GM19099 (cell line): ENCODE measurements around the gene CCL23.

Experiments
- POLR2A ChIP-seq: IDR thresholded peaks from 3 replicates; pipeline ENCODE4 v1.6.1; 2011; ENCODE audit warnings: low read depth; ENCODE audit not compliant: insufficient read length; ENCODE audit errors: extremely low read depth

Gene CCL23, protein sequence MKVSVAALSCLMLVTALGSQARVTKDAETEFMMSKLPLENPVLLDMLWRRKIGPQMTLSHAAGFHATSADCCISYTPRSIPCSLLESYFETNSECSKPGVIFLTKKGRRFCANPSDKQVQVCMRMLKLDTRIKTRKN

DNA sequence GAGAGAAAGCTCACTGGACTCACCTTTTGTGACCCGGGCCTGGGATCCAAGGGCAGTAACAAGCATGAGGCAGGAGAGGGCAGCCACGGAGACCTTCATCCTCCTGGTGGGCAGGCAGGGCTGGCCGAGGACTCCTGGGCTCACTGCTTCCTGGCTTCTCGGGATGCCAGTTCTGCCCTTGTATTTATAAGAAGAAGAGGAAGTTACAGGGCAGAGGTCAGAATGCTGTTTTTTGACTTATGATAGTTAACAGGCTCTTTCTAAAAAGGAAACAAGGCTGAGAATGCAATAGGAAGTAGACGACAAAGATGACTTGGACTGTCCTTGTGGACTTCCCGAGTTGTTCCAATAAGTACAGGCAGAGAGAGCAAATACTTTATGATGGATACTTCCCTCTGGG, at the start of gene CCL23:
TSS of gene CCL23 (minus strand) at position 174 of the 400 bp plus-strand sequence. CDS start at position 99, 75 bp downstream.
- TF ChIP-seq POLR2A, result no peak

DNA sequence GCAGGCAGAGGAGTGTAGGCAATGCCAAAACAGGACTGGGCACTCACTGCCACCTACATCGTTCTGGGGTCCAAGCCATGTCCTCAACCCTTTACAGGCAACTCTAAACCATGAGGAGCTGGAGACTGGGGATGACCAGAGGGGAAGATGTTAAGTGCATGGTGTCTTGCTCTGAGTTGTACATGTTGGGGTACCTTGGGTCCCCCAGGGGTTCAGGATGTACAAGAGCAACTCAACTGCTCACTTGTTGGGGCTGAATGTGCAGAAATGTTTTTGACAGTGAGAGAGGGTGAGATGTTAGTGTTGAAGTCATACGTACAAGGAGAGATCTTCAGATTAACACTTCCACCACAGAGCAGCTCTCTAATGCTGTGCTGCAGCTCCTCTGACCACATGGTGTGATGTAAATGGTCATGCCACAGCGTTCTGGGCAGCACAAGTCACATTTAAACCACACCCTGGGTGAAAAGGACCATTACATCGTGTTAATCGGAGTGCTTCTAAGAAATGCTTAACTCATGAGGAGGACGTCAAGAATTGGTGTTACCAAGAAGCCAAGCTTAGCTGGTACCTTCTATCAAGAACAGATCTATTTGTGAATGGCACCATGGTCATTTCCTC, 48.7 kb upstream of the CCL23 start:
- no peak for TF ChIP-seq POLR2A

DNA sequence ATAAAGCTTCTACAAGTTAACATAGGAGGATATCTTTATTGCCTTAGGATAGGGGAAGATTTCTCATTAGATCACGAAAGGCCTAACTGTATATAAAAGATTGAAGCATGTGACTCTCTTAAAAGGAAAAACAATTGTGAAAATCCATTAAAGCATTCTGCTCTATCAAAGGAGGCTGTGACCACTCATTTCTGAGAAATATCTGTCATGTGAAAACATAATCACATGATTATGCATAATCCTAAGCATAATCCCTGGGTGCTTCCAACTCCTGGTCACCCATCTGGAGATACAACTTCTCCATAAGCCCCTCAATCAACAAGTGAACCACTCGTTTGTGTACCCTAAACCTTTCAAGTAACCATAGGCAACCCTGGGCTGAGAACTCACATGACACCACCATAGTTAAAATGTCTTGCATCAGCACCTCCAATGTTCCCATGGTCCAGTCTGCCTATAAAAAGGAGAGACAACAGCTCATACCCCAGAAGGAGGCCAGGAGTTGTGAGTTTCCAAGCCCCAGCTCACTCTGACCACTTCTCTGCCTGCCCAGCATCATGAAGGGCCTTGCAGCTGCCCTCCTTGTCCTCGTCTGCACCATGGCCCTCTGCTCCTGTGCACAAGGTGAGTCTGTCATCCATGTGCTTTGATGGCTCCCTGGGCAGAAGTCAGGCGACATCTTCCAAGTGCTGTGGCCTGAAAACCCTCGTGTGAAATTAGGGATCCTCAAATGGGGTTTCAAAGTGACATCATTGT, 46.2 kb upstream of the CCL23 start, which contains the start of gene CCL18:
TSS of gene CCL18 (plus strand) at position 487 of the 756 bp plus-strand sequence. CDS start at position 558, 71 bp downstream.
- no peak for TF ChIP-seq POLR2A

DNA sequence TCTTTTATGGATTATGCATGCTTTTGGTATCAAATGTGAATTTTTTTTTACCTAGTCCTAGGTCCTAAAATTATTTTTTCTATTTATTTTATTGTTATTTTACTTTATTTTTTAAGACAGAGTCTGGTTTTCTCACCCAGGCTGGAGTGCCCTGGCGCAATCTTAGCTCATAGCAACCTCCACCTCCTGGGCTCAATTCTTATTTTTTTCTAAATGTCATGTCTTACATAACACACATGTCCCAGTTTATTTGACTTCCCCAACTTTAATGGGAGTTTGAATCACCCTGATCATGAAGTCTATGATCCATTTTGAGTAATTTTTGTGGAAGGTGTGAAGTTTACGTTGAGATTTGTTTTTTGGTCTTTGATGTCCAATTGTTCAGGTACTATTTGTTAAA, 43.0 kb upstream of the CCL23 start:
- no peak for TF ChIP-seq POLR2A

DNA sequence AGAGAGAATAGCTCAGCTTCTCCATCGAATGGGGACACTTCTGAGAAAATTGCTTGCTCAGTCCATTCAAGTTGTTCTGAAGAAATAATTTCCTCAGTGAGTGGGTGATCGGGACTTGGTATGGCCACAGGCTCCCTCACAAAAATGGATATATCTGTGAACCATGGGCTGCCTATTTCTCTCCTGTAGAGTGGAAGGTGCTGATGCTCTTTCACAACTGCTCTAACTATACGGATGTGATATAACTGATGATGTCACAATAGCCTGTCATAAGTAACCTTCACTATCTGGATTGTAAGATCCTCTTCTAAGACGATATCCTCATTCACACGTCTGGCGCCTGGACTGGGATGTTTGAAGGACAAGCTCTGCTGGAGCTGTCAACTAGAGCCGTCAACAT, 41.6 kb upstream of the CCL23 start:
- TF ChIP-seq POLR2A, result no peak

DNA sequence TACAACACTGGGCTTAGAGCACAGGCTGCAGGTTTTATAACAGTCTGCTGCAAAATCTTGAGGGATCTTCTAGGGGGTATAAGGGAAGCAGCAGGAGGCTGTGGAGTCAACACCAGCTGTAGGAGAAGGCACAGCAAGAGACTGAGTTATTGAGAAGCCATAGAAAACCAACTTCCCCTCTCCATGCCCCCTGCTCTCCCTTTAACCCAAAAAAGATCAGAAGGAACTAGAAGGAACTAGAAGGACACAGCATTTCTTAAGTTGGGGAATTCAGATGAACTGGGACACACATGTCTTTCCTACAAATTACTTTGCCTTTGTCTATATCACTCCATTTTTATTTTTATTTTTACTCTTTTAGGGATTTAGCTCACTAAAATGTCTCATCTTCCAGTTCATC, 40.1 kb upstream of the CCL23 start:
- TF ChIP-seq POLR2A, result no peak

DNA sequence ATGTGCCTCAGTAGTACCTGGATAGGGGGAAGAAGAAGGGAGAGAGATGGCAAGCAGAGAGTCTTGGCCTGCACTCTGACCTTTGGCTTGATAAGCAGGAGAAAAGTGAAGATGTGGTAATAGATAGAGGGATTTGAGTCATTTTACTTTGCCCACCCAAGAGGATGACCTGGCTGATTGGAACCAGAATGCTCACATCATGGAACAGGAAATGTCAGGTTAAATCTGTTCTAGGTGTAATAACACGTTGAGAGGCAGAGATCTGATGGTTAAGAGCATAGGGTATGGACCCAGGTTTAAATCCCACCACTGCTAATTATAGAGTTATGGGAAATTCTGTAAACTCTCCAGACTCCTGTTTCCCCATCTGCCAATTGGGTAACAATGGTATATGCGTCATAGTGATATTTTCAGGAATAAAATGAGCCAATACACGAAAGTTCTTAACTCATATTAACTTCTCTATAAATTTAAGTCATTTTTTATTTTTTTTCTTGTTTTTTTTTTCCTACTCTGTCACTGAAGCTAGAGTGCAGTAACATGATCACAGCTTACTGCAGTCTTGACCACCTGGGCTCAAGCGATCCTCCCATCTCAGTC, 38.2 kb upstream of the CCL23 start:
- TF ChIP-seq POLR2A, result no peak

DNA sequence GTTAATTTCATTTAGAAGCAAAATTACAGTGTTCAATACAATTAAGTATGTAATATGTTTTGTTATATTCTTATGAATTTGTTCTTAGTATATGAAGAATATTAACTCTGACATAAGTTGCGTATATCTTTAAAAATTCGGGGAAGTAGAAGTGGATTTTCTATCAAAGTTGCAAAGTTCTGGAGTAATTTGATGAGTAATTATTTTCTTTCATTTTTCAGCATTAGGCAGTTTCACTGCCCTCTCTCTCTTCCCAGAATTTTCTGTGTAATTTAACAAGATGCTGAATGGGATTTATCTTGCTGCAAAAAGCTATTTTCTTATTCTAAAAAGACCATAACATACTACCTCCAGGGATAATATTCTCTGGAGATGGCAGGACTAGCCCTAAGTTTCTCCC, 37.4 kb upstream of the CCL23 start:
- TF ChIP-seq POLR2A, result no peak

DNA sequence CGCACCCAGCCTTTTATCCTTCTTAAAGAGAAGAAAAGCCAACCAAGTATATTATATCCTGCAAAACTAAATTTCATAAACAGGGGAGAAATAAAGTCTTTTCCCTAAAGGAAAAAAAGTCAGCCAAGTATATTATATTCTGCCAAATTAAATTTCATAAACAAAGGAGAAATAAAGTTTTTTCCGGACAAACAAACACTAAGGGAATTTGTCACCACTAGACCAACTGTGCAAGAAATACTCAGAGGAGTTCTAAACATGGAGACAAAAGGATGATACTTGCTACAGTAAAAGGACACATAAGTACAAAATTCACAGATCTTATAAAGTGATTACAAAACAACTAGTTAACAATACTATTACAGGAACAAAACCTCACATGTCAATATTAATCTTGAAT, 31.9 kb upstream of the CCL23 start:
- no peak for TF ChIP-seq POLR2A

DNA sequence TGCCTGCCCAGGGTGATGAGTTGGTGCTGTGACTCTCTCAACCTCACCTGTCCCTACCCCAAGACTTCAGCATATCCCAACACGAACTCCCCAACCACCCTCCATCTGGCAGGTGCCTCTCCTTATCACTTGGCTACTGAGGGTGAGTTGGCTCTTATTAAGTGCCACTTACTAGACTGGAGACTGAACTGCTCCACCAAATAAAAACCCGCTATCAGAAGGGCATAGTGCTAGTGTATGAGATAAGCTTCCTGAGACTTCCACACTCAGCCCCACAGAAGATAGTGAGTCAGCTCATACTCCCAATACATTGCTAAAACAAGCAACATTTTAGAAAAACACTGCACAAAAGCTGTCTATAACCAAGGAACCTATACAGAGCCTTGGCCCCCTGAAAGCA, 30.3 kb upstream of the CCL23 start:
- no peak for TF ChIP-seq POLR2A

DNA sequence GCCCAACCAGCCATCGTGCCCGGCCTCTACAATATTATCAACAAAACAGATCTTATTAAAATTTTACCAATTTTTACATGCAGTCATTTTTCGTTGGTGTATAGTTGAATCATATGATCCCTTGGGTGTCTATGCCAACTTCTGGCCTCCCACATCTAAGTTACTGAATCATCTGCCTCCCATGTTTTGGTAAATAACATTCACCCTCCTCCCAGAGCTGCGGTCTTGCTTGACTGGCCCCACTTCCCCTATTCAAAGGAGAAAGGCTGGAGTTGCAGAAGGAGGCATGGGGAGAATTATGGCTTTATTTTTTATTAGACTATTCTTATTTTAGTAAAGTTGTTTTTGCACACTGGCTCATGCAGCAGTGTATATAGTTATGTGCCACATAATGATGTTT, 18.5 kb upstream of the CCL23 start:
- TF ChIP-seq POLR2A, result no peak

DNA sequence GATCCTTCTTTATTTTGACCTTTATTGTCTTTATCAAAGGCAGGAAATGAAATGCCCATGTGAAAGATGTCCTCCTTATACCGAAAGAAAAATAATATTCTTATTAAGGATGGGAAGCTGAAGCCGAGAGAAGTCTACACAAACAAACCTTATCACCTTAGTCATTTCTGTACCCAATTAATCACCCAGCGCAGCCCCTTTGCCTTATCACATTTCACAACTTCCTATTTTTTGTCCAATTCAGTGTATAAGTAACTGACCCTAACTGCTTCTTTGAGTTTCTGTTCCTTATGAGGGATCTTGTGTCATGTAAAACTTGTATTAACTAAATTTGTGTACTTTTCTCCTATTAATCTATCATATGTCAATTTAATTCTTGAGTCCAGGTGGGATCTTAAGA, 16.4 kb upstream of the CCL23 start:
- no peak for TF ChIP-seq POLR2A

DNA sequence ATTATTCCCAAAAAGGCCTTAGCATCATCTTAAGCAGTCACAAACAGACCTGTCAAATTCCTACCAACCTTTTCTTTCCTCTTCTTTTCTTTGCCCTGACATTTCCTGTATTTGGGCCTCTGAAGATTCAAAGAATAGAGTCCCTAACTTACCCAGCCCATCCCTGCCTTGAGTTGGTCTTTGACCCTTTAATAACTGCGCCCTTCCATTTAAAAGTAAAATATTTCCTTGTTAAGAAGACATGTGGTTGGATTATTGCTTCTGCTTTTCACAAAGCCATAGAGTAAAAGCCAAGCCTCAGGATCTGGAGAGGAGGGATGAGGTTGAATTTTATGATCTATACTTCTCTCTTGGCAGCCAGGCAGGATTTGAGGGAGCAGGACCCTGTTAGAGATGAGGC, 13.2 kb upstream of the CCL23 start:
- TF ChIP-seq POLR2A, result no peak

DNA sequence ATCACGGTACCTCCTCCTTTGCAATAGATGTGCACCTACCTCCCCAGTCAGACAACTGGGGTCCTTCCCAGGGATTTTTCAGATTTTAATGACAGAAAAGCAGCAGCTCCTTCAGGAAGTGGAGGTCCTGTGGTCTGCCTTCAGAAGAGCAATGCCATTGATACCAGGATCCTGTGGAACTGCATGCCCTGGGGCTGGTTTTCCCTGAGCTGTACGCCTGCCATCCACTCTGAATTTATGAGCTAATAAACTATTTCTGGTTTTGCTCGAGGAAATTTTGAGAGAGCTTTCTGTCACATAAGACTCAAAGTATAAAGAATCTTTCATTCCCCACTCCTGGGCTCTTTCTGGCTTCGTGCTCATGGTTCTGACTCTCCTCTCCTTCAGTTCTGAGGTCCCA, 10.0 kb upstream of the CCL23 start:
- TF ChIP-seq POLR2A, result no peak

DNA sequence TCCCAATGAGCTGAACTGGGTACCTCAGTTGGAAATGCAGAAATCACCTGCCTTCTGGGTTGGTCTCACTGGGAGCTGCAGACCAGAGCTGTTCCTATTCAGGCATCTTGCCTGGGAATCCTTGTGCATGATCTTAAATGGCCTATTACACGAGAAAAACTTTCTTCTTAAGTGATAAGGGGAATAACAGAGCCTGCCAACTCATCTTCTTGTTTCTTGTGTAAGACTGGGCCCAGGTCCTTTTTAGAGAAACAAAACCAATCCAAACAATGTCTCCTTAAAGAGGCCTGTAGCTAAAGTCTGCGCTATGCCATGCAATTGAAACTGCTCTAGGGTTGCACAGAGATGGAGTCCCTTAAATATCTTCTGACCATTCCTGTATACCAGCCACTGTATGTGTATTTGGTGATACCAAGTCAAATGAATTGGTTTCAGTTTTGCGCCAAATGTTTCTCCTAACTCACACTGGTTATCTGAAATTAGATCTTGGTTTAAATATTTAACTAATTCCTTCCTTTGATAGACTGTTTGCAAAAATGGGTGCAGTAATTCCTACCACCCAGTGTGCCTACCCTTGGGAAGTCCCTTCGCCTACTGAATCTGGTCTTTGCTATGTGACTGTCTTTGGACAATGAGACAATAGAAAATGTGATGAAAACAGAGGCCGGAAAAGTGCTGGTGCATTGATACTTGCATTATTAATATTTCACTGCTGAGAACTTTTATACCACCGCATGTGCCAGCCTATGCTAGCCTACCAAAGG, 6.5 kb upstream of the CCL23 start:
- no peak for TF ChIP-seq POLR2A
